ENCODE results near the gene LIN7A. TPM values are rescaled to one million over a fixed set of nuclear protein-coding genes. Genes with fewer than 3 reads are reported as not detected.

The LIN7A gene
- total RNA-seq, 5 donors from 2014 or later (not counting 1 experiment from before 2014, with no cell fraction given) = 0.03 to 0.12 TPM; not detected in 3

DNA sequence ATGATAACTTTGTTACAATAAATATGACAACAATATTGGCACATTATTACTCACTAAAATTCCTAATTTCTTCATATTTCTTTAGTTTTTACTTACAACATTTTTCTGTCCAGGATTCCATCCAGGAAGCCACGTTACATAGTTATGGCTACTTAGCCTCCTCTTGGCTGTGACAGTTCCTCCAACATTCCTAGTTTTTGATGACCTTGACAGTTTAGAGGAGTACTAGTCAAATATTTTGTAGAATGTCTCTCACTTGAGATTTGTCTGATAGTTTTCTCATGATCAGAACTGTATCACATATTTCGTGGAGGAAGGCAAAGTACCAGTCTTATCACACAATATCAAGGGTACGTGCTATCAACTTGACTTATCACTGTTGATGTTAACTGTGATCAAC lies 29.8 kb upstream of the LIN7A start:
- ChIA-PET POLR2A (no interaction called here), CTCF (no interaction called here)
- H3K4me1 ChIP-seq (ENCODE audit: control insufficient read depth in 1 of 2, extremely low read depth in 1 of 2, insufficient read depth in 2 of 2, low read length in 2 of 2) = no peaks in the 10 kb centered on the region
- no peaks in the 10 kb centered on the region for H3K36me3 ChIP-seq (ENCODE audit: control insufficient read depth in 2 of 2, extremely low read depth in 1 of 2, insufficient read depth in 1 of 2, low read length in 1 of 2)
- DNase-seq (no peak), ATAC-seq (replicated peaks in 1 of 4) (no peak)
- no peaks in the 10 kb centered on the region for H3K9me3 ChIP-seq
- Mint-ChIP-seq H3K9me3 (peaks cover 0 to 8% (median 6%) of the 10 kb centered on the region in 3 donors), H3K27ac (no peak overlapping the region), H3K27me3 (no peaks in the 10 kb centered on the region), H3K4me3 (no peak overlapping the region), H3K36me3 (no peaks in the 10 kb centered on the region), H3K4me1 (no peaks in the 10 kb centered on the region)
- H3K27ac ChIP-seq (ENCODE audit: low read length) = no peak overlapping the region
- no CpG with 5 or more reads among the region's 3 CpGs for WGBS (ENCODE audit: insufficient coverage)
- no peak overlapping the region for H3K4me3 ChIP-seq (ENCODE audit: control insufficient read depth in 1 of 2, extremely low read depth in 1 of 2, low read length in 1 of 2)
- H3K27me3 ChIP-seq (replicated peaks in 1 of 2; ENCODE audit: control insufficient read depth in 2 of 2, extremely low read depth in 1 of 2, insufficient read depth in 2 of 2, low read length in 1 of 2) = no peaks in the 10 kb centered on the region

DNA sequence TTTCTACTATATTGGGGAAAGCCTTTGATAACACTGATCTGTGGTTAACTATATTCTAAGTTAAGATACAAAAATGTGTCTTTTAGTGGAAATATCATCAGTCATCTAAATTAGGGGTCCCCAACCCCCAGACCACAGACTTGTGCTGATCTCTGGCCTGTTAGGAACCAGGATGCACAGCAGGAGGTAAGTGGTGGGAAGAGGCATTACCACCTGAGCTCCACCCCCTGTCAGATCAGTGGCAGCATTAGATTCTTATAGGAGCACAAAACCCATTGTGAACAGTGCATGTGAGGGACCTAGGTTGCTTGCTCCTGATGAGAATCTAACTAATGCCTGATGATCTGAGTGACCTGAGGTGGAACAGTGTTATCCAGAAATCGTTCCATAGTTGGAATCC lies 28.3 kb upstream of the LIN7A start:
- no peak overlapping the region for H3K27ac ChIP-seq (ENCODE audit: low read length)
- Mint-ChIP-seq H3K4me1 (no peaks in the 10 kb centered on the region), H3K9me3 (peaks cover 6 to 8% (median 8%) of the 10 kb centered on the region in 3 donors), H3K27me3 (no peaks in the 10 kb centered on the region), H3K27ac (no peak overlapping the region), H3K4me3 (no peak overlapping the region), H3K36me3 (no peaks in the 10 kb centered on the region)
- no peak for ATAC-seq (replicated peaks in 1 of 4)
- no peaks in the 10 kb centered on the region for H3K9me3 ChIP-seq
- POLR2A ChIA-PET = no interaction called here
- H3K4me1 ChIP-seq (ENCODE audit: control insufficient read depth in 1 of 2, extremely low read depth in 1 of 2, insufficient read depth in 2 of 2, low read length in 2 of 2) = no peaks in the 10 kb centered on the region
- H3K36me3 ChIP-seq (ENCODE audit: control insufficient read depth in 2 of 2, extremely low read depth in 1 of 2, insufficient read depth in 1 of 2, low read length in 1 of 2) = no peaks in the 10 kb centered on the region
- no CpG with 5 or more reads among the region's 1 CpG for WGBS (ENCODE audit: insufficient coverage)
- no peak overlapping the region for H3K4me3 ChIP-seq (ENCODE audit: control insufficient read depth in 1 of 2, extremely low read depth in 1 of 2, low read length in 1 of 2)
- CTCF ChIA-PET = no interaction called here
- no peaks in the 10 kb centered on the region for H3K27me3 ChIP-seq (replicated peaks in 1 of 2; ENCODE audit: control insufficient read depth in 2 of 2, extremely low read depth in 1 of 2, insufficient read depth in 2 of 2, low read length in 1 of 2)
- DNase-seq = no peak

DNA sequence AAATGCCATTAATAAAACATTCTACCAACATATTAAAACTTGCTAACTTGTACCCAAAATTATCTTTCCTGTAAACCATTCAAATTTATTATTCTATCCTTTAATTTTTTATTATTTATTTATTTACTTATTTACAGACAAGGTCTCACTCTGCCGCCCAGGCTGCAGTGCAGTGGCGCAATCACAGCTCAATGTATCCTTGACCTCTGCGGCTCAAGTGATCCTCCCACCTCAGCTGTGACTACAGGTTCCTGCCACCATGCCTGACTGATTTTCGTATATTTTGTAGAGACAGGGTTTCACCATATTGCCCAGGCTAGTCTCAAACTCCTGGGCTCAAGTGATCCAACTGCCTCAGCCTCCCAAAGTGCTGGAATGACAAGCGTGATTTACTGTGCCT lies 20.4 kb upstream of the LIN7A start:
- Histone ChIP-seq H3K27me3 (replicated peaks in 1 of 2; ENCODE audit: control insufficient read depth in 2 of 2, extremely low read depth in 1 of 2, insufficient read depth in 2 of 2, low read length in 1 of 2) (no peaks in the 10 kb centered on the region), H3K4me1 (ENCODE audit: control insufficient read depth in 1 of 2, extremely low read depth in 1 of 2, insufficient read depth in 2 of 2, low read length in 2 of 2) (no peaks in the 10 kb centered on the region), H3K27ac (ENCODE audit: low read length) (no peak overlapping the region), H3K9me3 (no peaks in the 10 kb centered on the region), H3K4me3 (ENCODE audit: control insufficient read depth in 1 of 2, extremely low read depth in 1 of 2, low read length in 1 of 2) (no peak overlapping the region), H3K36me3 (ENCODE audit: control insufficient read depth in 2 of 2, extremely low read depth in 1 of 2, insufficient read depth in 1 of 2, low read length in 1 of 2) (no peaks in the 10 kb centered on the region)
- ChIA-PET CTCF (no interaction called here), POLR2A (no interaction called here)
- Mint-ChIP-seq H3K4me1 (no peaks in the 10 kb centered on the region), H3K4me3 (no peak overlapping the region), H3K9me3 (peaks cover 0 to 11% (median 4%) of the 10 kb centered on the region in 3 donors), H3K27me3 (no peaks in the 10 kb centered on the region), H3K36me3 (no peaks in the 10 kb centered on the region), H3K27ac (no peak overlapping the region)
- 68% methylated on average over 3 of the region's 5 CpGs for WGBS (ENCODE audit: insufficient coverage)
- DNase-seq (no peak), ATAC-seq (replicated peaks in 1 of 4) (no peak)

DNA sequence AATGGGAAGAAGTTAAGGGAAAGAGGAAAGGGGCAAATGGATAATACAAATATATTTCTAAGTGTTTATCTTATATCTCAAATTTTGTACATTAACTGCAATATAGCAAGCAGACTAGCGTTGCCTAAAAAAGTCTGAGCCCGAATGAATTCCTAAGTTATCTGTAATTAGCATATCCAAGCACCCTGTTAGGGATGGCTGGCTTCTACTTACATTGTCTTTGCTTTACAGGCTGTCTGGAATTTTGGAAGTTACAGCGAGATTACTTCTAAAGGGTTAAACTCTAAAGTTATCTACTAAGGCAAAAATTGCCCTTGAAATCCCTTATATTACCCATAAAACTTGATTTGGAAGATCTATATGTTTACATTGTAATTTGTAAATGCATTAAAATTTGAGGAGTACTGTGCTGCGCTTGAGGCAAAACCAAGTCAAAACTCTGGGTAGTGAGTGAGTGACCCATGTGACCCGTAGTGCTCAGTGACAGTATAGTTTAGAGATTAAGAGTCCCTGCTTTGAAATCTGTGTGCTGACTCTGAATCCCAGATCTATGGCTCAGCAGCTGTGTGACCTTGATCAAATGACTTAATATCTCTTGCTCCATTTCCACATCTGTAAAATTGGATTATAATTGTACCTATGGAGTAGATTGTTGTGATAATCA lies 17.3 kb upstream of the LIN7A start:
- CTCF ChIA-PET = no interaction called here

DNA sequence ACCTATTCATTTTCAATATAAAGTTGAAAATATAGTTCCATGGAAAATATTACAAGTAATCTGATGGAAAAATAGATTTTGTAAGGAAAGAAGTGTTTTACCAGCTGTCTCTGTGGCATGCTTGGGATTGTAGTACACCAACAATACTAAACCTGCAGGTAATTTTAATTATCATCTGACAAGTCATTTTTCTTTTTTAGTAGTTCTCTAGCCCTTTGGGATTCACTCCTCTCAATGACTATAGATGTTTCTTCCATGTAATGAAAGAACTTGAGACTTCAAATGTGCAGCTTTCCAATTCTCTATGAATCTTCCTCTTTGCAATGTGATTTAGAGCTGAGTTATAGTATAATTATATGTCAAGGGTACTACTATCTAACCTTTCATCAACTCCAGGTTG lies 14.7 kb upstream of the LIN7A start:
- CTCF ChIA-PET = no interaction called here
- Histone ChIP-seq H3K27ac (ENCODE audit: low read length) (no peak overlapping the region), H3K36me3 (ENCODE audit: control insufficient read depth in 2 of 2, extremely low read depth in 1 of 2, insufficient read depth in 1 of 2, low read length in 1 of 2) (no peaks in the 10 kb centered on the region), H3K27me3 (replicated peaks in 1 of 2; ENCODE audit: control insufficient read depth in 2 of 2, extremely low read depth in 1 of 2, insufficient read depth in 2 of 2, low read length in 1 of 2) (no peaks in the 10 kb centered on the region), H3K9me3 (no peaks in the 10 kb centered on the region), H3K4me3 (ENCODE audit: control insufficient read depth in 1 of 2, extremely low read depth in 1 of 2, low read length in 1 of 2) (no peak overlapping the region), H3K4me1 (ENCODE audit: control insufficient read depth in 1 of 2, extremely low read depth in 1 of 2, insufficient read depth in 2 of 2, low read length in 2 of 2) (no peaks in the 10 kb centered on the region)
- Mint-ChIP-seq H3K4me1 (no peaks in the 10 kb centered on the region), H3K27me3 (no peaks in the 10 kb centered on the region), H3K9me3 (peaks cover 6 to 14% (median 8%) of the 10 kb centered on the region in 3 donors), H3K36me3 (no peaks in the 10 kb centered on the region), H3K4me3 (no peak overlapping the region), H3K27ac (no peak overlapping the region)
- DNase-seq (no peak), ATAC-seq (replicated peaks in 1 of 4) (no peak)
- POLR2A ChIA-PET = no interaction called here

More for the DNA sequence above, 17.3 kb upstream of the LIN7A start:
- Mint-ChIP-seq H3K9me3 (peaks cover 0 to 7% (median 6%) of the 10 kb centered on the region in 3 donors), H3K36me3 (no peaks in the 10 kb centered on the region), H3K4me1 (no peaks in the 10 kb centered on the region), H3K27ac (no peak overlapping the region), H3K4me3 (no peak overlapping the region), H3K27me3 (no peaks in the 10 kb centered on the region)
- Histone ChIP-seq H3K9me3 (no peaks in the 10 kb centered on the region), H3K4me1 (ENCODE audit: control insufficient read depth in 1 of 2, extremely low read depth in 1 of 2, insufficient read depth in 2 of 2, low read length in 2 of 2) (no peaks in the 10 kb centered on the region), H3K4me3 (ENCODE audit: control insufficient read depth in 1 of 2, extremely low read depth in 1 of 2, low read length in 1 of 2) (no peak overlapping the region), H3K36me3 (ENCODE audit: control insufficient read depth in 2 of 2, extremely low read depth in 1 of 2, insufficient read depth in 1 of 2, low read length in 1 of 2) (no peaks in the 10 kb centered on the region), H3K27me3 (replicated peaks in 1 of 2; ENCODE audit: control insufficient read depth in 2 of 2, extremely low read depth in 1 of 2, insufficient read depth in 2 of 2, low read length in 1 of 2) (no peaks in the 10 kb centered on the region), H3K27ac (ENCODE audit: low read length) (no peak overlapping the region)
- WGBS (ENCODE audit: insufficient coverage) = no CpG with 5 or more reads among the region's 5 CpGs
- POLR2A ChIA-PET = no interaction called here
- no peak for DNase-seq
- ATAC-seq (replicated peaks in 1 of 4) = no peak

DNA sequence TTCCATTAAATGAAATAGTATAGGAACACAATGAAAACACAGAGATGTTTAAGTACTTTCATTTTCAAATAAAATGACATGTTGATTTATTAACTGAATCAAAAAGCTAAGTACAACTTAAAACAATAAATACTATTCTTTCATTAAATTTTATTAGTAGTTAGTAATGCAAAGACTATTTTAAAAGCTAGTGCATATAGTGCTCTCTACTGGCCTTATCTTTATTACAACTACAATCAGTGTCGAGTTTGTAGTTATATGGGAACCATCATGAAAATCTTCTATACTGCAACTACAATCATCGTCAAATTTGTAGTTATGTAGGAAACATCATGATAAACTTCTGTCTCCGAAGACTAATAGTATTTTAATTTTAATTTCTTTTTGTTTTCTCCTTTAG lies 8.9 kb upstream of the LIN7A start:
- CTCF ChIA-PET = no interaction called here
- Histone ChIP-seq H3K27ac (ENCODE audit: low read length) (no peak overlapping the region), H3K36me3 (ENCODE audit: control insufficient read depth in 2 of 2, extremely low read depth in 1 of 2, insufficient read depth in 1 of 2, low read length in 1 of 2) (no peaks in the 10 kb centered on the region), H3K9me3 (no peaks in the 10 kb centered on the region), H3K27me3 (replicated peaks in 1 of 2; ENCODE audit: control insufficient read depth in 2 of 2, extremely low read depth in 1 of 2, insufficient read depth in 2 of 2, low read length in 1 of 2) (no peaks in the 10 kb centered on the region), H3K4me1 (ENCODE audit: control insufficient read depth in 1 of 2, extremely low read depth in 1 of 2, insufficient read depth in 2 of 2, low read length in 2 of 2) (no peaks in the 10 kb centered on the region), H3K4me3 (ENCODE audit: control insufficient read depth in 1 of 2, extremely low read depth in 1 of 2, low read length in 1 of 2) (no peak overlapping the region)
- Mint-ChIP-seq H3K4me1 (no peaks in the 10 kb centered on the region), H3K27me3 (no peaks in the 10 kb centered on the region), H3K9me3 (peaks cover 8 to 15% (median 12%) of the 10 kb centered on the region in 3 donors), H3K36me3 (no peaks in the 10 kb centered on the region), H3K27ac (no peak overlapping the region), H3K4me3 (no peak overlapping the region)
- WGBS (ENCODE audit: insufficient coverage) = no CpG with 5 or more reads among the region's 3 CpGs
- POLR2A ChIA-PET = interaction anchor here in 1 of 2 donors (0.6 kb wide), 1 partner anchor 1662 kb away, joined by 3 read pairs; no protein-coding TSS in a partner anchor
- no peak for DNase-seq
- no peak for ATAC-seq (replicated peaks in 1 of 4)

DNA sequence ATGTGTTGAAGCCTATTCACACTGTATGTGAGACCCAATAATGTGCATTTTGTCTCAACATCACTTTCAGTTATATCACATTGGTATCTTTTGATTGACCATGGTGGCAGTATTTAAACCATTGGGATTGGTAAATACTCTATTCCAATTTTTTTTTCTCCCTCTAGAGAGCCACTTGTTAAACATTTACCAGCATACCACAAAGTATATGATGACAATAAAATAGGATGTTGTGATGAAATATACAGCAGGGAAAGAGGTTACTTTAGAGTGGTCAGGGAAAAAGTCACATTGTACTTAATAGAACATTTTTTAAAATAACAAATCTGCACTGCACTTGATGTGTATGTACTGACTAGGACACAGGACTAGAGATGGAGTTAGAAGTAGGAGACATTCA lies 5.6 kb upstream of the LIN7A start:
- H3K4me3 ChIP-seq (ENCODE audit: control insufficient read depth in 1 of 2, extremely low read depth in 1 of 2, low read length in 1 of 2) = no peak overlapping the region
- CTCF ChIA-PET = no interaction called here
- H3K27me3 Mint-ChIP-seq = peaks cover 5% of the 10 kb centered on the region in 2 donors
- ATAC-seq (replicated peaks in 1 of 4) = no peak
- POLR2A ChIA-PET = no interaction called here
- H3K9me3 Mint-ChIP-seq = peaks cover 0 to 17% (median 12%) of the 10 kb centered on the region in 3 donors
- no peaks in the 10 kb centered on the region for H3K36me3 Mint-ChIP-seq
- DNase-seq = no peak
- no peaks in the 10 kb centered on the region for H3K27me3 ChIP-seq (replicated peaks in 1 of 2; ENCODE audit: control insufficient read depth in 2 of 2, extremely low read depth in 1 of 2, insufficient read depth in 2 of 2, low read length in 1 of 2)
- no peaks in the 10 kb centered on the region for H3K4me1 ChIP-seq (ENCODE audit: control insufficient read depth in 1 of 2, extremely low read depth in 1 of 2, insufficient read depth in 2 of 2, low read length in 2 of 2)
- H3K4me3 Mint-ChIP-seq = no peak overlapping the region
- no peaks in the 10 kb centered on the region for H3K4me1 Mint-ChIP-seq
- H3K36me3 ChIP-seq (ENCODE audit: control insufficient read depth in 2 of 2, extremely low read depth in 1 of 2, insufficient read depth in 1 of 2, low read length in 1 of 2) = no peaks in the 10 kb centered on the region
- H3K9me3 ChIP-seq = no peaks in the 10 kb centered on the region
- H3K27ac ChIP-seq (ENCODE audit: low read length) = no peak overlapping the region
- H3K27ac Mint-ChIP-seq = no peak overlapping the region
